Stomach (tissue), 9 donors: ENCODE results near the gene LRMDA. TPM values are rescaled to one million over a fixed set of nuclear protein-coding genes. Genes with fewer than 3 reads are reported as not detected.

Experiments used
- DNase-seq, 2 donors: peaks; one replicate each; pipeline versions ENCODE4 v3.0.0 to v3.0.0-alpha.2; 2013 to 2019
- H3K27ac ChIP-seq, 5 donors: fragments of 200-600 bp in 4 of 5; sonication (generic) in 4 of 5; one replicate each; pipeline ENCODE4 v1.5.1; 2013 to 2019; ENCODE audit warnings: mild to moderate bottlenecking in 1 of 5, moderate library complexity in 1 of 5
- H3K27me3 ChIP-seq, 3 donors: fragments of 200-600 bp; sonication (generic); one replicate each; pipeline ENCODE4 v1.5.1; 2017 to 2019; ENCODE audit warnings: mixed run types in 1 of 3
- H3K36me3 ChIP-seq, 4 donors: fragments of 200-600 bp; sonication (generic); 1 replicate in 3 of 4; 2 replicates in 1 of 4; pipeline ENCODE4 v1.5.1; 2016 to 2019
- H3K4me1 ChIP-seq, 4 donors: fragments of 200-600 bp; sonication (generic); one replicate each; pipeline ENCODE4 v1.5.1; 2016 to 2019
- H3K4me3 ChIP-seq, 4 donors: fragments of 200-600 bp; sonication (generic) in 3 of 4; one replicate each; pipeline ENCODE4 v1.5.1; 2016 to 2019; ENCODE audit warnings: mild to moderate bottlenecking in 1 of 4
- H3K9me3 ChIP-seq, 4 donors: fragments of 200-600 bp; sonication (generic); one replicate each; pipeline ENCODE4 v1.5.1; 2016 to 2019
- EP300 ChIP-seq: sonication (generic); formaldehyde crosslinking; IDR thresholded peaks from one replicate; pipeline ENCODE4 v1.6.1; 2017; ENCODE audit warnings: antibody characterized with exemption
- POLR2A ChIP-seq, 4 donors: fragments of 450-650 bp; IDR thresholded peaks; one replicate each; pipeline ENCODE4 v1.6.1; 2016; ENCODE audit warnings: antibody characterized with exemption in 4 of 4, control low read depth in 2 of 4, mild to moderate bottlenecking in 1 of 4, moderate library complexity in 1 of 4
- POLR2AphosphoS5 ChIP-seq, 3 donors: sonication (generic); formaldehyde crosslinking; IDR thresholded peaks; one replicate each; pipeline ENCODE4 v1.6.1; 2016; ENCODE audit warnings: antibody characterized with exemption in 3 of 3
- WGBS, 5 donors: extraction: QIAGEN DNeasy Blood & Tissue Kit in 3 of 5; methylation state at CpG; one replicate each; pipeline versions ENCODE4 v1.1.5 to v1.1.7; 2013 to 2018; 5-methylcytosine and 5-hydroxymethylcytosine counted together
- intact Hi-C: fragments of 100-400 bp; cut with DNase I; formaldehyde crosslinking; loops from one replicate; pipeline ENCODE4 v1.15.1; 2023; ENCODE audit warnings: low total_unique reads
- polyA plus RNA-seq, 3 donors: library from polyadenylated mRNA; stranded (reverse); fragments of 200-250 nt; gene quantifications; one replicate each; pipeline ENCODE4 v1.2.3, GENCODE V29; 2013
- total RNA-seq, 5 donors: library from RNA; depleted of rRNA; stranded (reverse); fragments of >200 nt; gene quantifications; one replicate each; pipeline versions ENCODE4 v1.1.0 to v1.2.3, GENCODE V29; 2014 to 2016
- TF ChIP-seq, protein P1 (sequence below), 7 experiments: fragments of 450-650 bp in 4 of 7; fragments of 200-600 bp in 3 of 7; sonication (generic) in 3 of 7; IDR thresholded peaks; one replicate each; pipeline ENCODE4 v1.5.1; 2016 to 2019; ENCODE audit warnings: antibody characterized with exemption in 7 of 7, control low read depth in 2 of 7, mild to moderate bottlenecking in 1 of 7
- donor health status: healthy with polysubstance abuse.
- donor health status: Bipolar disorder and iron deficiency.
- donor health status: healthy.

LRMDA gene
- total and polyA plus RNA-seq, 8 donors, result 1.3 to 30.2 (median 13.6) TPM; not detected in 1

GRCh38 chr10:75883081-75884072 lies 452.0 kb downstream of the LRMDA start:
- TF ChIP-seq POLR2A (IDR thresholded peaks at IDR 0.05) (no peak), POLR2AphosphoS5 (IDR thresholded peaks at IDR 0.05) (no peak), EP300 (no peak)
- TF ChIP-seq, protein P1, sequence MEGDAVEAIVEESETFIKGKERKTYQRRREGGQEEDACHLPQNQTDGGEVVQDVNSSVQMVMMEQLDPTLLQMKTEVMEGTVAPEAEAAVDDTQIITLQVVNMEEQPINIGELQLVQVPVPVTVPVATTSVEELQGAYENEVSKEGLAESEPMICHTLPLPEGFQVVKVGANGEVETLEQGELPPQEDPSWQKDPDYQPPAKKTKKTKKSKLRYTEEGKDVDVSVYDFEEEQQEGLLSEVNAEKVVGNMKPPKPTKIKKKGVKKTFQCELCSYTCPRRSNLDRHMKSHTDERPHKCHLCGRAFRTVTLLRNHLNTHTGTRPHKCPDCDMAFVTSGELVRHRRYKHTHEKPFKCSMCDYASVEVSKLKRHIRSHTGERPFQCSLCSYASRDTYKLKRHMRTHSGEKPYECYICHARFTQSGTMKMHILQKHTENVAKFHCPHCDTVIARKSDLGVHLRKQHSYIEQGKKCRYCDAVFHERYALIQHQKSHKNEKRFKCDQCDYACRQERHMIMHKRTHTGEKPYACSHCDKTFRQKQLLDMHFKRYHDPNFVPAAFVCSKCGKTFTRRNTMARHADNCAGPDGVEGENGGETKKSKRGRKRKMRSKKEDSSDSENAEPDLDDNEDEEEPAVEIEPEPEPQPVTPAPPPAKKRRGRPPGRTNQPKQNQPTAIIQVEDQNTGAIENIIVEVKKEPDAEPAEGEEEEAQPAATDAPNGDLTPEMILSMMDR (IDR thresholded peaks at IDR 0.05), result no peak
- intact Hi-C loops, result no loop called here
- WGBS, 5 donors, result 88 to 94% (median 92%) methylated on average over 9 of the region's 9 CpGs
- Histone ChIP-seq H3K27ac (no peak overlapping the region), H3K36me3 (no peaks in the 10 kb centered on the region), H3K4me3 (no peak overlapping the region), H3K27me3 (no peaks in the 10 kb centered on the region), H3K4me1 (no peaks in the 10 kb centered on the region), H3K9me3 (no peaks in the 10 kb centered on the region)
- no peak for DNase-seq

GRCh38 chr10:75884808-75885207 lies 453.4 kb downstream of the LRMDA start:
- TF ChIP-seq POLR2AphosphoS5 (IDR thresholded peaks at IDR 0.05), result no peak
- Histone ChIP-seq H3K9me3 (no peaks in the 10 kb centered on the region), H3K27me3 (no peaks in the 10 kb centered on the region), H3K4me3 (no peak overlapping the region), H3K4me1 (no peaks in the 10 kb centered on the region), H3K27ac (no peak overlapping the region), H3K36me3 (no peaks in the 10 kb centered on the region)
- no peak for DNase-seq
- 91 to 96% (median 94%) methylated on average over 5 of the region's 5 CpGs for WGBS, 5 donors
- intact Hi-C loops, result no loop called here

DNA sequence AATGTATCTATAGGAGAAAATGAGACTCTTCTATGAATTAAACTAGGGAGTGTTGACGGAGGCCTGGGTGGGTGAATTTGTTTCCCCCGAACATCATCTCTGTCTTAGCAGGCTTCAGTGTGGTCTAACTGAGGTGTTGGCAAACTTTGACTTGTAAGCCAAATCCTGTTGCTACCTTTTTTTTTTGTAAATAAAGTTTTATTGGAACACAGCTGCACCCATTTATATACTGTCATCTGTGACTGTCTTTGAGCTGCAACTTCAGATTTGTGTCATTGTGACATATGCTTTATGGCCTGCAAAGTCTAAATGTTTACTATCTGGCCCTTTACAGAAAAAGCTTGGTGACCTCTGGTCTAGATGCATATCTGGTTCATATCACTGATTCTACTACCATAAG lies 455.9 kb downstream of the LRMDA start:
- no peak overlapping the region for H3K4me3 ChIP-seq
- TF ChIP-seq EP300 (no peak), POLR2AphosphoS5 (IDR thresholded peaks at IDR 0.05) (no peak), POLR2A (IDR thresholded peaks at IDR 0.05) (no peak)
- TF ChIP-seq, protein P1 (IDR thresholded peaks at IDR 0.05), result no peak
- H3K9me3 ChIP-seq, result no peaks in the 10 kb centered on the region
- no peak for DNase-seq
- intact Hi-C loops, result no loop called here
- no peaks in the 10 kb centered on the region for H3K27me3 ChIP-seq
- H3K36me3 ChIP-seq, result no peaks in the 10 kb centered on the region
- H3K4me1 ChIP-seq, result no peaks in the 10 kb centered on the region
- WGBS, 5 donors, result 97 to 100% (median 98%) methylated on average over 2 of the region's 2 CpGs
- no peak overlapping the region for H3K27ac ChIP-seq

GRCh38 chr10:75887992-75888680 lies 456.7 kb downstream of the LRMDA start:
- intact Hi-C loops, result no loop called here

More at GRCh38 chr10:75887992-75888680, 456.7 kb downstream of the LRMDA start:
- H3K4me3 ChIP-seq, result no peak overlapping the region
- no peaks in the 10 kb centered on the region for H3K4me1 ChIP-seq
- 42 to 67% (median 54%) methylated on average over 11 of the region's 11 CpGs for WGBS, 5 donors
- no peak overlapping the region for H3K27ac ChIP-seq
- no peaks in the 10 kb centered on the region for H3K9me3 ChIP-seq
- no peaks in the 10 kb centered on the region for H3K36me3 ChIP-seq
- peak in 1 of 2 donors; percentile 25 for DNase-seq
- no peaks in the 10 kb centered on the region for H3K27me3 ChIP-seq
- TF ChIP-seq EP300 (no peak), POLR2A (IDR thresholded peaks at IDR 0.05) (no peak), POLR2AphosphoS5 (IDR thresholded peaks at IDR 0.05) (no peak)
- TF ChIP-seq, protein P1 (IDR thresholded peaks at IDR 0.05), result no peak
